CD8-positive, alpha-beta memory T cell (primary cell): Measurements from ENCODE around the gene BCAP29. TPM values are rescaled to one million over a fixed set of nuclear protein-coding genes. Genes with fewer than 3 reads are reported as not detected.
A peak's percentile ranks its signal among the peaks of the same experiment; 100 is the strongest.

ENCODE experiments used
- CTCF ChIA-PET: fragments of 350-600 bp; sonication (Branson Sonifier 250); formaldehyde crosslinking; loops from one replicate; lab custom pipeline; 2021; ENCODE audit warnings: antibody characterized with exemption; lab: Charles Lee
- POLR2A ChIA-PET: fragments of 350-600 bp; sonication (Branson Sonifier 250); formaldehyde crosslinking; loops from one replicate; lab custom pipeline; 2021; ENCODE audit warnings: antibody characterized with exemption; lab: Charles Lee
- DNase-seq, 5 donors: peaks; one replicate each; pipeline versions ENCODE4 v3.0.0 to v3.0.0-alpha.2; 2020 to 2022; ENCODE audit warnings: mixed read lengths in 1 of 5
- H3K27ac ChIP-seq: one replicate; pipeline ENCODE4 v1.7.0; 2013; ENCODE audit warnings: low read depth, mild to moderate bottlenecking, low read length, moderate library complexity
- H3K27me3 ChIP-seq: 2 replicates; pipeline ENCODE4 v1.7.0; 2013; ENCODE audit warnings: low read length, mild to moderate bottlenecking; ENCODE audit not compliant: insufficient read depth, poor library complexity, severe bottlenecking
- H3K36me3 ChIP-seq: 2 replicates; pipeline ENCODE4 v1.7.0; 2013; ENCODE audit warnings: mild to moderate bottlenecking, low read length, moderate library complexity; ENCODE audit not compliant: insufficient read depth
- H3K4me1 ChIP-seq: 2 replicates; pipeline ENCODE4 v1.7.0; 2013; ENCODE audit warnings: mild to moderate bottlenecking, low read length, moderate library complexity; ENCODE audit not compliant: insufficient read depth
- H3K4me3 ChIP-seq: 2 replicates; pipeline ENCODE4 v1.7.0; 2013; ENCODE audit warnings: mild to moderate bottlenecking, low read length
- H3K9me3 ChIP-seq: 2 replicates; pipeline ENCODE4 v1.7.0; 2013; ENCODE audit warnings: mild to moderate bottlenecking, low read length
- H3K27ac Mint-ChIP-seq, 8 donors: one replicate each; pipeline ENCODE4 v1.8.0; 2020 to 2021; ENCODE audit warnings: mixed read lengths in 8 of 8, mild to moderate bottlenecking in 6 of 8, inconsistent platforms in 3 of 8, moderate library complexity in 3 of 8
- H3K27me3 Mint-ChIP-seq, 2 donors: one replicate each; pipeline ENCODE4 v1.8.0; 2020 to 2021; ENCODE audit warnings: mixed read lengths in 2 of 2, mild to moderate bottlenecking in 1 of 2, moderate library complexity in 1 of 2
- H3K36me3 Mint-ChIP-seq, 3 donors: one replicate each; pipeline ENCODE4 v1.8.0; 2020 to 2021; ENCODE audit warnings: mixed read lengths in 3 of 3, inconsistent platforms in 1 of 3, mild to moderate bottlenecking in 1 of 3
- H3K4me1 Mint-ChIP-seq, 3 donors: one replicate each; pipeline ENCODE4 v1.8.0; 2020 to 2021; ENCODE audit warnings: mixed read lengths in 3 of 3, inconsistent platforms in 1 of 3, mild to moderate bottlenecking in 1 of 3
- H3K4me3 Mint-ChIP-seq, 7 donors: one replicate each; pipeline ENCODE4 v1.8.0; 2020 to 2021; ENCODE audit warnings: mixed read lengths in 7 of 7, mild to moderate bottlenecking in 6 of 7, moderate library complexity in 4 of 7, inconsistent platforms in 2 of 7
- H3K9me3 Mint-ChIP-seq, 5 donors: one replicate each; pipeline ENCODE4 v1.8.0; 2020 to 2022; ENCODE audit warnings: mixed read lengths in 5 of 5, mild to moderate bottlenecking in 3 of 5, moderate library complexity in 2 of 5, inconsistent platforms in 1 of 5
- polyA plus RNA-seq: library from polyadenylated mRNA; unstranded; fragments of 300-500 nt; fragmentation: Illumina TruSeq; gene quantifications from one replicate; pipeline ENCODE4 v1.2.3, GENCODE V29; 2021
- total RNA-seq, 2 experiments: library from RNA; stranded (reverse); gene quantifications; one replicate each; pipeline ENCODE4 v1.2.3, GENCODE V29; 2021

The BCAP29 gene
- total and polyA plus RNA-seq, 3 experiments from 2014 or later, result 44.6 to 48.7 (median 46.5) TPM

DNA sequence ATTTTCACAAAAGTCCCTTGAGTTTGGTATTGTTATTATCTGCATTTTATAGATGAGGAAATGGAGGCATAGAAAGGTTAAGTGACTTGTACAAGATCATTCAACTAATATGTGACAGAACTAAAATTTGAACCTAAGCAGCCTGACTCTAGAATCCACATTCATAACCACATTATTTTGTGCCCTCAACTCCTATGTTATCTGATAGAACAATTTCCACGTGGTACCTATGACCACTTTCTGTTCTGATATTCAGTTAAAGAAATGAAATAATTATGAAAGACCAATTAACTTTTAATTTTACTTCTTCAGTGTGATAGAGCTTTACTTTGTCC, 17.5 kb downstream of the BCAP29 start:
- H3K36me3 ChIP-seq, result peaks cover 8% of the 10 kb centered on the region
- Mint-ChIP-seq H3K4me3 (no peak overlapping the region), H3K4me1 (no peaks in the 10 kb centered on the region), H3K36me3 (peaks cover 0 to 54% (median 13%) of the 10 kb centered on the region in 3 donors), H3K9me3 (no peaks in the 10 kb centered on the region), H3K27me3 (no peaks in the 10 kb centered on the region), H3K27ac (no peak overlapping the region)
- CTCF ChIA-PET, result no interaction called here
- POLR2A ChIA-PET, result interaction anchor here (0.6 kb wide), 1 partner anchor 10 kb away, joined by 5 read pairs; no protein-coding TSS in a partner anchor
- no peak overlapping the region for H3K27ac ChIP-seq
- DNase-seq, result no peak
- no peaks in the 10 kb centered on the region for H3K9me3 ChIP-seq
- H3K4me1 ChIP-seq, result no peaks in the 10 kb centered on the region
- no peaks in the 10 kb centered on the region for H3K27me3 ChIP-seq
- no peak overlapping the region for H3K4me3 ChIP-seq

- Mint-ChIP-seq H3K36me3 (peaks cover 0 to 56% (median 13%) of the 10 kb centered on the region in 3 donors), H3K27ac (no peak overlapping the region), H3K9me3 (no peaks in the 10 kb centered on the region), H3K4me3 (no peak overlapping the region), H3K27me3 (no peaks in the 10 kb centered on the region), H3K4me1 (no peaks in the 10 kb centered on the region)
- Histone ChIP-seq H3K27ac (no peak overlapping the region), H3K36me3 (peaks cover 8% of the 10 kb centered on the region), H3K4me1 (no peaks in the 10 kb centered on the region), H3K9me3 (no peaks in the 10 kb centered on the region), H3K4me3 (no peak overlapping the region), H3K27me3 (no peaks in the 10 kb centered on the region)
- CTCF ChIA-PET, result no interaction called here
- POLR2A ChIA-PET, result no interaction called here
- DNase-seq, result no peak
Observed at GRCh38 chr7:107597953-107598352, 17.9 kb downstream of the BCAP29 start.

DNA sequence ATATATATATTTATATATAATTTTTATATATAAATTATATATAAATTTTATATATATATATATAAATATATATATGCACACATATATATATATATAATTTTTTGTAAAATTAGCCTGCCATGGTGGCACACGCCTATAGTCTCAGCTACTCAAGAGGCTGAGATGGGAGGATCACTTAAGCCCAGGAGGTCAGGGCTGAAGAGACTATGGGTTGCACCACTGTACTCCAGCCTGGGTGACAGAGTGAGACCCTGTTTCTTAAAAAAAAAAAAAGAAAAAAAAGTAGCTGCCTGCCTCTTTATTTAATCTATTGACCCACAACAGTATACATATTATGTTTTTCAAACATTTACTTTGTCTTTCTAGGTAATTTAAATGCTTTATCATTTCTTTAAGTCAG, 19.2 kb downstream of the BCAP29 start:
- H3K27ac Mint-ChIP-seq, result no peak overlapping the region
- H3K4me3 Mint-ChIP-seq, result no peak overlapping the region
- Histone ChIP-seq H3K27ac (no peak overlapping the region), H3K9me3 (no peaks in the 10 kb centered on the region), H3K27me3 (no peaks in the 10 kb centered on the region), H3K4me1 (no peaks in the 10 kb centered on the region), H3K4me3 (no peak overlapping the region), H3K36me3 (peaks cover 8% of the 10 kb centered on the region)
- ChIA-PET POLR2A (no interaction called here), CTCF (no interaction called here)
- no peaks in the 10 kb centered on the region for H3K9me3 Mint-ChIP-seq
- H3K4me1 Mint-ChIP-seq, result no peaks in the 10 kb centered on the region
- no peaks in the 10 kb centered on the region for H3K27me3 Mint-ChIP-seq
- no peak for DNase-seq
- H3K36me3 Mint-ChIP-seq, result peaks cover 0 to 53% (median 13%) of the 10 kb centered on the region in 3 donors

- Histone ChIP-seq H3K27me3 (no peaks in the 10 kb centered on the region), H3K27ac (no peak overlapping the region), H3K4me1 (no peaks in the 10 kb centered on the region), H3K9me3 (no peaks in the 10 kb centered on the region), H3K36me3 (no peaks in the 10 kb centered on the region), H3K4me3 (no peak overlapping the region)
- Mint-ChIP-seq H3K9me3 (no peaks in the 10 kb centered on the region), H3K27me3 (no peaks in the 10 kb centered on the region), H3K36me3 (peaks cover 0 to 45% (median 11%) of the 10 kb centered on the region in 3 donors), H3K27ac (no peak overlapping the region), H3K4me1 (no peaks in the 10 kb centered on the region), H3K4me3 (no peak overlapping the region)
- no peak for DNase-seq
- CTCF ChIA-PET, result no interaction called here
- POLR2A ChIA-PET, result no interaction called here
Observed at GRCh38 chr7:107600816-107601215, 20.8 kb downstream of the BCAP29 start.

DNA sequence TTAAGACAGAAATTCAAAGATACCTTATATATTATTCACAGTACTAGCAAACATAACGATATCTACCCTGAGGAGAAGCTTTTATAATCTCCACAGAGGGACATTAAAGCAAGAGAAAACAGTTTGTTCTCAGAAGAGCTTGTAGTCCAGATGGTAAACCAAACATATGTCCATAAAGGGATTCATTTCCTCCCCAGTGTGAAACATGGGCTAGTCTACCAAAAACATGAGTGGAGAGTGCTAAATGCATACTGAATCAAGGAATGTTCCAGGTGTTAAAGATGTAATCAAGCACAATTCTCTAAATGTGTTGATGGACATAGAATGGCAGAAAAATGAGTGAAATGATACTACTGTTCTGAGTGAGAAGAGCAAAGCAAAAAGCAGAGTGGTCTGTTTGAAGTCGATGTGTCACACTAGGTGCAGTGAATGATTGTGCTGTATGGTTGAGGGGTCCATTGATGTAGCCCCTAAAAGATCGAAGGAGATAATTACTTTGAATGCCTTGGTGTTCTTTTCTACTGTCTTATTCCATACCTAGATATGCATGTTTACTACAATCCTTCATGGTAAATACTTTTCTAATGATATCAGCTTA, 25.3 kb downstream of the BCAP29 start:
- Mint-ChIP-seq H3K27ac (no peak overlapping the region), H3K4me3 (no peak overlapping the region), H3K27me3 (no peaks in the 10 kb centered on the region), H3K4me1 (no peaks in the 10 kb centered on the region), H3K36me3 (peaks cover 10 to 42% (median 18%) of the 10 kb centered on the region in 3 donors), H3K9me3 (no peaks in the 10 kb centered on the region)
- Histone ChIP-seq H3K4me1 (no peaks in the 10 kb centered on the region), H3K36me3 (no peaks in the 10 kb centered on the region), H3K4me3 (no peak overlapping the region), H3K9me3 (no peaks in the 10 kb centered on the region), H3K27me3 (no peaks in the 10 kb centered on the region), H3K27ac (no peak overlapping the region)
- POLR2A ChIA-PET, result no interaction called here
- CTCF ChIA-PET, result interaction anchor here (1.1 kb wide), 1 partner anchor 11 kb away, joined by 3 read pairs; no protein-coding TSS in a partner anchor
- no peak for DNase-seq

GRCh38 chr7:107606303-107606702, 26.3 kb downstream of the BCAP29 start:
- H3K27me3 Mint-ChIP-seq, result no peaks in the 10 kb centered on the region
- peaks cover 10 to 32% (median 17%) of the 10 kb centered on the region in 3 donors for H3K36me3 Mint-ChIP-seq
- CTCF ChIA-PET, result interaction anchor here (1.1 kb wide), 1 partner anchor 10 kb away, joined by 3 read pairs; no protein-coding TSS in a partner anchor
- POLR2A ChIA-PET, result no interaction called here
- H3K36me3 ChIP-seq, result no peaks in the 10 kb centered on the region
- H3K4me3 Mint-ChIP-seq, result no peak overlapping the region
- H3K4me3 ChIP-seq, result no peak overlapping the region
- no peaks in the 10 kb centered on the region for H3K9me3 ChIP-seq
- peak overlapping the region in 1 of 8 donors; percentile 9 for H3K27ac Mint-ChIP-seq
- no peak overlapping the region for H3K27ac ChIP-seq
- no peak for DNase-seq
- no peaks in the 10 kb centered on the region for H3K27me3 ChIP-seq
- no peaks in the 10 kb centered on the region for H3K4me1 ChIP-seq
- H3K9me3 Mint-ChIP-seq, result no peaks in the 10 kb centered on the region
- H3K4me1 Mint-ChIP-seq, result no peaks in the 10 kb centered on the region

- CTCF ChIA-PET, result no interaction called here
- no peaks in the 10 kb centered on the region for H3K4me1 Mint-ChIP-seq
- no peaks in the 10 kb centered on the region for H3K4me1 ChIP-seq
- H3K4me3 ChIP-seq, result no peak overlapping the region
- H3K27ac Mint-ChIP-seq, result no peak overlapping the region
- peaks cover 5% of the 10 kb centered on the region for H3K36me3 ChIP-seq
- POLR2A ChIA-PET, result no interaction called here
- H3K27ac ChIP-seq, result no peak overlapping the region
- H3K27me3 ChIP-seq, result no peaks in the 10 kb centered on the region
- no peaks in the 10 kb centered on the region for H3K9me3 ChIP-seq
- H3K4me3 Mint-ChIP-seq, result no peak overlapping the region
- no peak for DNase-seq
- no peaks in the 10 kb centered on the region for H3K9me3 Mint-ChIP-seq
- no peaks in the 10 kb centered on the region for H3K27me3 Mint-ChIP-seq
- H3K36me3 Mint-ChIP-seq, result peaks cover 10 to 33% (median 17%) of the 10 kb centered on the region in 3 donors
Observed at GRCh38 chr7:107609811-107610261, 29.8 kb downstream of the BCAP29 start.

DNA sequence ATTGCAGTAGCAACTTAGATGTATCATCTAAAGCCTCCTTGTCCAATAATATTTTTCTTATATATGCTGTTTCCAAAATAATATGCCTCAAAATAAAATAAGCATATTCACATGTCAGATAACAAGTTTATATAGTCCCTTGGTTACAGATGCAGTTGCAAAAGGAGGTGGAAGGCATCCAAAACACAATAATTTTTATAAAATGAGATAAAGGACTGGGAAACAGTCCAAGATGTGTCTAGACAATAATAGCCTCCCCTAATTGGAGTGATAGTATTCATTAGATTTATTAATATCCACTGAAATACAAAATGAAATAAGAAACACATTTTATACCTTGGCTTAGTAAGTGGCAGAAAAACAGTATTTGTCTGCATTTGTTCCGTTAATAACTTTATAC, 30.3 kb downstream of the BCAP29 start:
- Histone ChIP-seq H3K9me3 (no peaks in the 10 kb centered on the region), H3K4me1 (no peaks in the 10 kb centered on the region), H3K27ac (no peak overlapping the region), H3K27me3 (no peaks in the 10 kb centered on the region), H3K36me3 (peaks cover 5% of the 10 kb centered on the region), H3K4me3 (no peak overlapping the region)
- POLR2A ChIA-PET, result no interaction called here
- no peak for DNase-seq
- Mint-ChIP-seq H3K4me1 (no peaks in the 10 kb centered on the region), H3K4me3 (no peak overlapping the region), H3K9me3 (no peaks in the 10 kb centered on the region), H3K27ac (no peak overlapping the region), H3K36me3 (peaks cover 10 to 36% (median 16%) of the 10 kb centered on the region in 3 donors), H3K27me3 (no peaks in the 10 kb centered on the region)
- CTCF ChIA-PET, result no interaction called here
